Erythroblast (primary cell): ENCODE data around the gene UBR2.

Experiments used
- DNase-seq, 2 experiments: peaks; one replicate each; lab custom pipeline; 2025; lab: John Stamatoyannopoulos, UW
- GATA1 ChIP-seq: IDR thresholded peaks from 2 replicates; pipeline ENCODE4 v1.6.1; 2011; ENCODE audit warnings: low read depth, mild to moderate bottlenecking, control low read depth, low read length, moderate library complexity
- POLR2A ChIP-seq: IDR thresholded peaks from 2 replicates; pipeline ENCODE4 v1.6.1; 2011; ENCODE audit warnings: mild to moderate bottlenecking, low read length

Gene UBR2

DNA sequence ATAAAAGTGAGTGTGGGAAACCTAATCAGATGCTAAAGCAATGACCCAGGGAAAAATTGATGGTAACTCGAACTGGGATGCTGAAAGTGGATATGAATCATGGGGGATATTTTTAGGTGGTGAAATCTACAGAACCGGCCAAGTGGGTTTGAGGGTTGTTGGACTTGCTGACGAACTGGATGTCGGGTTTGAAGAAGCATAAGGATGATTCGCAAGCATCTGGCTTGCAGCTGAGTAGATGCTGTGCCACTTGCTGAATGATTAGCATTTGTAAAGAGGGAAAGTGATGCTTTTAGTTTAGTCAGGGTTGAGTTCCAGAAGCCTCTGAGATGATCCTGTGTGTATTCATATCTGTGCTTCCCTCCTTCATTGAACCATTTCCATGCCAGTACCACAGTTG lies 54.9 kb downstream of the UBR2 start:
- DNase-seq = no peak
- TF ChIP-seq GATA1 (no peak), POLR2A (no peak)

DNA sequence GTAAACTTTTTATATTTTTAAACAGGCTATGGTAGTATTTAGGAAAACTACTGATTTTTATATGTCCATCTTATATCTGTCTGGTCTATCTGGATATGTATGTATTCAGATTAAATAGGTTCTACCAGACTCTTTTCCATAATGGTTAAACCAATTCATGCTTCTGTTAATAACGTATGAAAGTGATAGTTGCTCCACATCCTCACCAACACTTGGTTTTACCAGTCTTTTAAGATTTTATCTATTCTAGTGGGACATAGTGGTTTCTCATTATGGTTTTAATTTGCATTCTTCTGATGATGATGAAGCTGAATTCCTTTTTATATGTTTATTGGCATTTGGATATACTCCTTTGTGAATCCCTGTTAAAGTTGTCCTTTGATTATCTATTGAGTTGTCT lies 56.1 kb downstream of the UBR2 start:
- TF ChIP-seq POLR2A (no peak), GATA1 (no peak)
- DNase-seq = no peak

DNA sequence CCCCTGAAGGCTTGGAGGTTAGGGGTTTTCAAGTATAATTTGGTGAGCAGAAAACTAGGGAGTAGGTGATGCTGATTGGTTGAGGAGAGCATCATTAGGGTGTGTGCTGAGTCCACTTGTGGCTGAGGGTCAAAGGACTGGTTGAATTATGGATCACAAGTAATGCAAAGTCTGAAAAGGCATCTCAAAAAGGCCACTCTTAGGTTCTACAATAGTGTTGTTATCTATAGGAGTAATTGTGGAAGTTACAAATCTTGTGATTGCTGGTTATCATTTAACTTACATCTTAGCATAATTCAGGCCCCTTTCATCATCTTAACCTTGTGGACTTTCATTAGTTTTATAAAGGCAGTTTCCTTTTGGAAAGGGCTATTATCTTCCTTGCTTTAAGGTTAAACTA lies 60.8 kb downstream of the UBR2 start:
- no peak for DNase-seq
- TF ChIP-seq GATA1 = no peak
- no peak for TF ChIP-seq POLR2A

DNA sequence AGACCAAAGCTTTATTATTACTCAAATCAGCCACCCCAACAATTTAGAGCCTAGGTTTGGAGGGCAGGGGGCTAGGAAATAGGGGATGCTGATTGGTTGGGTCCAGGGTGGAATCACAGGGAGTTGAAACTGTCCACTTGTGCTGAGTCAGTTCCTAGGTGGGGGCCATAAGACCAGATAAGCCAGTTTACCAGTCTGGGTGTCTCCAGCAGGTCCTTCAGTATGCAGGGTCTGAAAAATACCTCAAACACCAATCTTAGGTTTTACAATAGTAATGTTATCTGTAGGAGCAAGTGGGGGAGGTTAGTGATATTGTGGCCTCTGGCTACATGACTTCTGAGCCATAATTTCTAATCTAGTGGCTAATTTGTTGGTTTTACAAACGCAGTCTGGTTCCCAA lies 63.2 kb downstream of the UBR2 start:
- peak; percentile 54 to 60 for DNase-seq

DNA sequence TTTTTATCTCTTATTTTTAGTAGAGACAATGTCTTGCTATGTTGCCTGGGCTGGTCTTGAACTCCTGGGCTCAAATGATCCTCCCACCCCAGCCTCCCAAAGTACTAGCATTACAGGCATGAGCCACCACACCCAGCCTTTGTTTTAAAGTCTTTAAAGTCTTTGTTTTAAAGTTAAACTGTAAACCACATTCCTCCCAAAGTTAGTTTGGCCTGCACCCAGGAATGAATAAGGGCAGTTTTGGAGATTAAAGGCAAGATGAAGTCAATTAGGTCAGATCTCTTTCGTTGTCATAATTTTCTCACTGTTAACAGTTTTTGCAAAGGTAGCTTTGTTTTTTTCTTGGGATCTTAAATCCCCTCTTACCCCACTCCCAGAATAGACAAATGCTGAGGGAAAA lies 63.8 kb downstream of the UBR2 start:
- TF ChIP-seq GATA1 = no peak
- TF ChIP-seq POLR2A = no peak
- DNase-seq = no peak

More for the DNA sequence above, 63.2 kb downstream of the UBR2 start:
- TF ChIP-seq POLR2A (no peak), GATA1 (no peak)

DNA sequence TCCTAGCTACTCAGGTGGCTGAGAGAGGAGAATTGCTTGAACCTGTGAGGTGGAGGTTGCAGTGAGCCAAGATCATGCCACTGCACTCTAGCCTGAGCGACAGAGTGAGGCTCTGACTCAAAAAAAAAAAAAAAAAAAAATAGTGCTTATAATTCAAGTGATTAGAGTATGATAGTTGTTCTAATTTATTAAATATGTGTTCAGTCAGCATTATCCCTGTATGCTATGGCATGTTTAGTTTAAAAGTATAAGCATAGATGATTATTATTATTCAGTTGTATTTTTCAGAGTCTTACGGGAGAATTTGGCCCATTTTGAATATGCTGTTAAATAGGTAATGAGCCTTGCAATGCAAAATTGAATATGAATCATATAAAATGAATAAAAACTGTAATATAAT lies 64.8 kb downstream of the UBR2 start:
- no peak for TF ChIP-seq POLR2A
- TF ChIP-seq GATA1 = no peak
- DNase-seq = no peak

DNA sequence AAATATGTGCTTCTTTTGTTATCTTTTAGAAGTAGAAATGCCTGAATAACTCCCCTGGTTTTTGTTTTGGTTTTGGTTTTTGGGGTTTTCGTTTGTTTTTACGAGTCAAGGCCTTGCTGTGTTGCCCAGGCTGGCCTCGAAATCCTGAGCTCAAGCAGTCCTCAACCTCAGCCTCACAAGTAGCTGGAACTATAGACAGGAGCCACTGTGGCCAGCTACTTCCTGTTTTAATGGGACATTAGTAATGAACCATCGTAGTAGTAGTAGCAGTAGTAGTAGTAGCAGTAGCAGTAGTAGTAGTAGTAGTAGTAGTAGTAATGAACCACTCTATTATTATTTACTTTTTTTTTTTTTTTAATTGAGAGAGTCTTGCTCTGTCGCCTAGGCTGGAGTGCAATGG lies 66.0 kb downstream of the UBR2 start:
- TF ChIP-seq GATA1 (no peak), POLR2A (no peak)
- no peak for DNase-seq

DNA sequence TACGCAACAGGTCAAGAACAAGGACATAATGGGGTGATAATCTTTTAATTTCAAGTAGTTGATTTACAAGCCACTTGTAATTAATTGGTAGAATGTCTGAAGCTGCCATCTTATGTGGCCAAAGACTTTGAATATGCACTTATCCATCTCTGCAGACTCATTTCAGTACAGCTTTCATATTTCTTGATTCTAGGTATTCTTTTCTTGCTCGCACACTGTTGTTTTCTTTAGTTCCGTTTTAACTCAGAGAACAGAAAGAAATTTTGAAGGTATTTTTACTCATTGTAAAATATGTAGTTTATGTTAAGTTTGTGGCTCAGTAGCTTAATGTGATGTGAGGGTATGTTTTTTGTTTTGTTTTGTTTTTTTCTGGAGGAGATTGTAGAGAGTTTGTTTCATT lies 73.9 kb downstream of the UBR2 start:
- no peak for TF ChIP-seq POLR2A
- no peak for TF ChIP-seq GATA1
- no peak for DNase-seq

DNA sequence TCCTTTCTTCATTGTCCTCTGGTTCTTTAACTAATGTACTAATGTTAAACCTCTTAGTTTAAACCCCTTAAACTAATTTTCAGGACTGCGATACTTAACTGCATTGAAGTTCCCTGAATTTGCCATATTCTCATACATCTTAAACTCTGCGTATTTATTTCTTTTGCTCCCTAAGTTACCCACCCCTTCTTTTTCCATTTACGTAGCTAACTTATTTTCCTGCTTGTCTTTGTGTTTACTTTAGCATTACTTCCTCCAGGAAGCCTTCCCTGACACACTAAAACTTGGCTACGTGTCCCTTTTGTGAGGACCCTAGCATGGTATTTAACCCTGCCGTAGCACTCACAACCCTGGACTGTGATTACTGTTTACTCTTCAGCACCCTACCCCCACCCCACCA lies 79.0 kb downstream of the UBR2 start:
- TF ChIP-seq GATA1 (no peak), POLR2A (no peak)
- DNase-seq = no peak

DNA sequence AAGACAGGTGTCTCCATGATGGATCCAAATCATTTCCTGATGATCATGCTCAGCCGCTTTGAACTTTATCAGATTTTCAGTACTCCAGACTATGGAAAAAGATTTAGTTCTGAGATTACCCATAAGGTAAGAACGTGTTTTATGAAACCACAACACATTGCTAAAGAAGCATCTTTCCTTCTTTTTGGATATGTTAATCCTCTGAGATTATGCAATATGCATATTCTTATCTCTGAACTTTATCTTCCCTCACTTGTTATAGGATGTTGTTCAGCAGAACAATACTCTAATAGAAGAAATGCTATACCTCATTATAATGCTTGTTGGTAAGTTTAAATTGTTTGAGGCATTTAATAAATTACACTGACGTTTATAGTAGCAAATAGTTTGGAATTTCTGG lies 80.4 kb downstream of the UBR2 start:
- TF ChIP-seq GATA1 (no peak), POLR2A (no peak)
- no peak for DNase-seq

DNA sequence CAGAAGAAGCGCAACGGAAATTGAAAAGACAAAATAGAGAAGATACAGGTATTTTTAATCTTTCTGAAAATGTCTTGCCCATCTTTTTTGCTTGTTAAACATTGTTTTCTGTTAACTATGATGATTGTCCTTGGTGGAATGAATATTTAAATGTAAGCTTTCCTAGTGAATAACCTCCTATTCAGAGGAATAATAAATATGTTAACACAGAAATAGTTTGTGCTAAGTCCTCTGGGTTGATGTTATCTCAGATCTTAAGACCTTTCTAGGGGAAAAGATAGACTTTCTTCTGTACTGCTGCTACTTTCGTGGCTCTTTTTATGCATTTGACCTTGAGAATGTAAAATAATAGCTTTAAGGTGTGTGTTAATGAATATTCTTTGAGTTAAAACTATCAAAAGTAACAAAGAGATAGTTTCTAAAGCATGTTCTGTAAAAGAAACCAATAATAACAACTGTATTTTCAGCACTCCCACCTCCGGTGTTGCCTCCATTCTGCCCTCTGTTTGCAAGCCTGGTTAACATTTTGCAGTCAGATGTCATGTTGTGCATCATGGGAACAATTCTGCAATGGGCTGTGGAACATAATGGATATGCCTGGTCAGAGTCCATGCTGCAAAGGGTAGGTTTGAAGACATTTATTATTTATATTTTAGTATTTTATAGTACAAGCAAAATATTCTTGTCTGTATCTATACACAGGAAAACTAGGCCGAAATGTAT lies 88.4 kb downstream of the UBR2 start:
- TF ChIP-seq GATA1 (no peak), POLR2A (no peak)
- DNase-seq = no peak

DNA sequence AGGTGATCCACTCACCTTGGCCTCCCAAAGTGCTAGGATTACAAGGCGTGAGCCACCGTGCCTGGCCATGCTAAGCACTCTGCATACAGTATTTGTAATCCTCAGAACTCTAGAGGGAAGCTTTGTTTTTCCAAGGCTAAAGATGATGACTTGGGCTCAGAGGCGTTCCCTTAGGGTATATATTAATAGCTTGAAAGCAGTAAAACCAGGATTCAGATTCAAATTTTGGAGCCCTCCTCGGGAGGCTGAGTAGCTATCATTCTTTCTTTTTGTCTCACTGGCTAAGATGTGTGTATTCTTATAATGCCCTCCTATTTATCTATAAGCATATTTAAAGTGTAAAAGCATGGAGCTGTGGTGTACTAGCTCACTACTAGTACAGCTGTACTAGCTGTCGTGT lies 90.0 kb downstream of the UBR2 start:
- TF ChIP-seq GATA1 (no peak), POLR2A (no peak)
- no peak for DNase-seq

DNA sequence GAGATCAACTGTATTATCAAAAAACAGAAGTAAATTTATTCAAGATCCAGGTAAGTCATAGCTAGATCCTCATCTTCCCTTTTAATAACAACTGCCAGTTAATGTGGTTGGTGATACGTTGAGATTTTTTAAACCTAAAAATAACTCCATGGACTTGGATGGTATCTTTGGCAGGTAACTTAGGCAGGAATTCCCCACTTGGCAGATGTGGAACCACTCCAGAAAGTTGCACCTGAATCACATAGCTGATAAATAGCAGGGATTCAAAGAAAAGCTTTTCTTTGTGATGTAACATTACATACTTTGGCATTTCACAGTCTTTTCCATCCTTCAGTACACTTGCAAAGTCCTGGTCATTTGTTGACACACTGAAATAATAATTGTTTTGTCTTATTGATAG lies 96.0 kb downstream of the UBR2 start:
- TF ChIP-seq GATA1 (no peak), POLR2A (no peak)
- no peak for DNase-seq

DNA sequence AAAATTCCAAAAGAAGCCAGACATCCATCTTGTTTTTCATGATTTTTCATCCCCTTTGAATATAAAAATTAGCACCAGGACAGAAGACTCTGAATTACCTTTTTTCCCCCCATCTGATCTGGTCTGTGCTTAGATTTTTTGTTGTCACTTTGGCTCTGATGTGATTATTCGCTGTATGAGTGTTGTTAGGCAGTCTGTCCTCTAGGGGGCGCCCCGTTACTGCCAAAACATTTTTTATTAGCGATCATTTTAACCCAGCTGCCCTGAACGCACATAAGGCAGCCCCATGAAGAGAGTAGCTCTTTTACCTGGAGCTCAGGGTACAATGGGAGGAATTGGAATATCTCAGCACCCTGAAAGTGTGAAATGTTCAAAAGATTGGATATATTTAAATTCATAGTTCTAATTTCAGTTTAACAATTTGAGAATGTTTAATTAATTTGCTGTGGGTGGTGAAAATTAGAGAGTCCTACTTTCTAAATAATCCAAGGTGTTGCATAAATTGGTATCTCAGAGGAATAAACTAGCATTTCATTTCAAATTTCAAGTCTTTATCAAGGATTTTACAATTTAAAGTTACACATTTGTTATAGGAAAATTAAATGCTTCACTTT lies 97.8 kb downstream of the UBR2 start:
- no peak for TF ChIP-seq POLR2A
- TF ChIP-seq GATA1 = no peak

DNA sequence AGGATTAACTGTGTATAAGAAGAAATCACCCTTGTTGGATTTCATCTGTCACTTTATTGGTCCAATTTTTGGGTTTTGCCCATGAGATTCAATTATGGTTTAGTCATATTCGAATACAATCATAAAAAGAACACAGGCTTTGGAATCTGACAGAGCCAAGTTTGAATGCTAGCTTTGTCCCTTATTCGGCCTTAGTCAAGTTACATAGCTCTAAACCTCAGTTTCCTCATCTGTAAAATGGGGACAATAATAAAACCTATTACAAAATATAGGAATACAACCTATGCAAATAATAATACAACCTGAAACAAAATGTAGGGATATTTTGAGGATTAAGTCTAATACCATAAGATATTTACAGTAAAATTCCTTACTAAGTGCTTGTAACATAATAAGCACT lies 100.9 kb downstream of the UBR2 start:
- no peak for DNase-seq
- TF ChIP-seq POLR2A (no peak), GATA1 (no peak)

More for the DNA sequence above, 97.8 kb downstream of the UBR2 start:
- peak; percentile 80 to 90 for DNase-seq

DNA sequence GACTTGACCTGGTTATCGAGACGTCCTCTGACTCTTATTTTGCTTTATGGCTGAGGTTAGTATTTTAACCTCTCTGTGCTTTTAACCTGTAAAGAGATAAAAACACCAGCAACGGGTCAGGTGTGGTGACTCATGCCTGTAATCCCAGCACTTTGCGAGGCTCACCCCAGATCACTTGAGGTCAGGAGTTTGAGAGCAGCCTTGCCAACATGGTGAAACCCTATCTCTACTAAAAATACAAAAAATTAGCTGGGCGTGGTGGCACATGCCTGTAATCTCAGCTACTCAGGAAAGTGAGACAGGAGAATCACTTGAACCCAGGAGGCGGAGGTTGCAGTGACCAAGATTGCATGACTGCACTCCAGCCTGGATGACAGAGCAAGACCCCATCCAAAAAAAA lies 110.5 kb downstream of the UBR2 start:
- DNase-seq = peak; percentile 93 to 95
